HL-60/S4 (cell line): Measurements from ENCODE around the gene HAUS7.

Experiments used
- in situ Hi-C: fragments of 300-500 bp; cut with MboI; formaldehyde crosslinking; loops from 2 replicates; pipeline ENCODE4 v1.14.3; 2022; ENCODE audit warnings: low sequenced_read_pairs

HAUS7 gene

GRCh38 chrX:153457827-153458466 lies 12.4 kb downstream of the HAUS7 start:
- in situ Hi-C loops = no loop called here

- in situ Hi-C loops = no loop called here
Observed at GRCh38 chrX:153457136-153457825, 13.1 kb downstream of the HAUS7 start.

DNA sequence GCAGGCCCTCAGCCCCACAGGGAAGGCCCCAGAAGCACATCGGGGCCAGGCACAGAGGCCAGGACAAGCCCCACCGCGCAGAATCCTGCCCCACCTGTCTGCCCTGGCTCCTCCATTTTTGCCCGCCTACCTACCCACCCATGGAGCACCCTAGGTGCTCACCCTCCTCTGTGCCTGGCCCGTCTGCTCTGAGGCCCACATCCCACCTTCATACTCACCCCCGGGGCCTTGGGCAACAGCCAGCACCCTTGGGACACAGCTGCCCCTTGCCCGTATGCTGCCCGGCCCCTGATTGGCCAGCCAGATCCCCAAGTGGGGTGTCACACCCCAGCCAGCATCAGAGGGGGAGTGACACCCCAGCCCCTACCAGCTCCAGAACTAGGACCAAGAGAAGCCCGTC lies 13.7 kb downstream of the HAUS7 start:
- in situ Hi-C loops = no loop called here

DNA sequence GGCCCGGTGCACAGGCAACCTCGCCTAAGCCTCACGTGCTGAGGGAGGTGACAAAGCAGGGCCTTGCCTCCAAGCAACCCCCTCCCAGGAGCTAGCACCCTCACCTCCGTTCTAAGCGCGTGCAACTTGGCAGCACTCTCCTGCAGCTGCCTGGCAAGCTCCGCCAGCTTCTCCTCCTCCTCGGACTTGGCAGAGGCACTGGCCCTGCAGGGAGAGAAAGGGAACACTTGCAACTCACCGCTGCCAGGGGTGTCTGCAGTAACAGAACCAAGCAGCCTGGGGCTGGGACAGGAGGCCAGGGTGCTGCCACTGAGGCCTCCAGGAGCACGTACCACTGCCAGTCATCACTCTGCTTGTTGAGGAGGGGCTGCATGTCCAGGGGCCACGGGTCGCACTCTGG lies 14.2 kb downstream of the HAUS7 start:
- in situ Hi-C loops = no loop called here

DNA sequence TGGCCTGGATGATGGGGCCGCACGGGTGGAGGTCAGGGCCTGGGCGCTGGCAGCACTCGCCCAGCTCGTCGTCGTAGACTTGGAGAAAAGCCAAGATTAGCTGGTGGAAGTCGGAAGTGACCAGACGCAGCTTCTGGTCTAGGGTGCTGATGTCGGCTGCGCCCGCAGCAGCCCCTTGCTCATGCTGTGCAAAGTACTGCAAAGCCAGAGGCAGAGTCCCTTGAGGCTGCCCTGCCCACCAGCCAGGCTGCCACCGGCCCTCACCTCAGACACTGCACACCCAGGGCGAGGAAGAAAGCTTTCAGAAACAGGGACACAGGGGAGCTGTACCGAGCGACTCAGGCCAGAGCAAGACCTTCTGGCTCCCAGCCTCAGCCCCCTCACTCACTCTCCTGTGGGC lies 14.8 kb downstream of the HAUS7 start:
- in situ Hi-C loops = no loop called here

DNA sequence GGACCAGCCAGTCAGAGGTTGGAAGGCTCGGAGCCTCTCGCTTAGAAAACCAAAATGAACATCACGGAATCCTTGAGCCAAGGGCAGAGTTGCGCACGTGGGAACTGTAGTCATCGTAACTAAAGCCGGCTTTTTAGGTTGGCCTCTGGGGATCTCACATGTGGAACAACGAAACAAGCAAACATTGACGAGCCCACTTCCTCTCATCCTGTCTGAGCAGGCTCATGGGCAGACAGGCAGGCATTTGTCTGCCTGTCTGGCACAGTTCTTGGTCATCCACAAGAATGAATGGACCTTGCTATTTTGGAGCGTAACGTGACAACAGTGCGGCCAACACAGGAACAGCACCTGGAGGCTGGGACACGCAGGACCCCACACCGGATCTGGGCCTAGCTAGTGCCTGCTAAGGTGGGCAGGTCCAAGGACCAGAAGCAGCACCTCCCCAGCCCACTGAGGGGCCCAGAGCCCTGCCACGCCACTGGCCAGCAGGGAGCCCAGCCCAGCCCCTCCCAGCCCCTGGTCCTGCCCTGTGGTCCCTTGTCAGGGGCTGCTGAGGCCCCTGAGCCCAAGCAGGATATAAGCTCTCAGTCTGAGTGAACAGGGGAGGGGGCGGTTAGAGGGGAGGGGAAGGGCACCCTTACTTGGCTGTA lies 15.3 kb downstream of the HAUS7 start:
- in situ Hi-C loops = no loop called here

GRCh38 chrX:153450949-153451277 lies 19.5 kb downstream of the HAUS7 start:
- in situ Hi-C loops = no loop called here

- in situ Hi-C loops = no loop called here
Observed at GRCh38 chrX:153450114-153450948, 20.0 kb downstream of the HAUS7 start.

GRCh38 chrX:153449368-153450113 lies 20.8 kb downstream of the HAUS7 start:
- in situ Hi-C loops = no loop called here

- in situ Hi-C loops = no loop called here
Observed at GRCh38 chrX:153448556-153449367, 21.6 kb downstream of the HAUS7 start.

GRCh38 chrX:153447581-153447960 lies 22.8 kb downstream of the HAUS7 start:
- in situ Hi-C loops = no loop called here

GRCh38 chrX:153446950-153447580 lies 23.3 kb downstream of the HAUS7 start:
- in situ Hi-C loops = no loop called here

DNA sequence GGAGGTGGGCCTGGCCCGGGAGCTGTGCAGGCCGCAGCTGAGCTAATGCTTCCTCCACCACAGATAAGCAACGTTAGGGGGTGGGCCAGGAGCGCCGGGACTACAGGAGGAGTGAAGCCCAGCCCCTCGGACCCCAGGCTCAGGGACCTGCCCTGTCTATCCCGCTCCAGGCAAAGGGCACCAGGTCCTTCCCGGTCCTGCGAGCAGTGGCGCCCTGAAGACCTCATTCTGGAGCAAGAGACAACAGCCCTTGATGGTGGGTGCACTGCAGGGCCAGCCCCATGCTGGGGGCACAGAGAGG lies 23.8 kb downstream of the HAUS7 start:
- in situ Hi-C loops = no loop called here

GRCh38 chrX:153445856-153446635 lies 24.3 kb downstream of the HAUS7 start, which contains the start of gene TREX2:
TREX2 (minus strand) TSS chrX:153446056; CDS start chrX:153445430, 626 bp downstream.
- in situ Hi-C loops = no loop called here

- in situ Hi-C loops = no loop called here
Observed at GRCh38 chrX:153445106-153445855, 25.1 kb downstream of the HAUS7 start.

- in situ Hi-C loops = no loop called here
Observed at GRCh38 chrX:153444333-153445011, 25.9 kb downstream of the HAUS7 start.

DNA sequence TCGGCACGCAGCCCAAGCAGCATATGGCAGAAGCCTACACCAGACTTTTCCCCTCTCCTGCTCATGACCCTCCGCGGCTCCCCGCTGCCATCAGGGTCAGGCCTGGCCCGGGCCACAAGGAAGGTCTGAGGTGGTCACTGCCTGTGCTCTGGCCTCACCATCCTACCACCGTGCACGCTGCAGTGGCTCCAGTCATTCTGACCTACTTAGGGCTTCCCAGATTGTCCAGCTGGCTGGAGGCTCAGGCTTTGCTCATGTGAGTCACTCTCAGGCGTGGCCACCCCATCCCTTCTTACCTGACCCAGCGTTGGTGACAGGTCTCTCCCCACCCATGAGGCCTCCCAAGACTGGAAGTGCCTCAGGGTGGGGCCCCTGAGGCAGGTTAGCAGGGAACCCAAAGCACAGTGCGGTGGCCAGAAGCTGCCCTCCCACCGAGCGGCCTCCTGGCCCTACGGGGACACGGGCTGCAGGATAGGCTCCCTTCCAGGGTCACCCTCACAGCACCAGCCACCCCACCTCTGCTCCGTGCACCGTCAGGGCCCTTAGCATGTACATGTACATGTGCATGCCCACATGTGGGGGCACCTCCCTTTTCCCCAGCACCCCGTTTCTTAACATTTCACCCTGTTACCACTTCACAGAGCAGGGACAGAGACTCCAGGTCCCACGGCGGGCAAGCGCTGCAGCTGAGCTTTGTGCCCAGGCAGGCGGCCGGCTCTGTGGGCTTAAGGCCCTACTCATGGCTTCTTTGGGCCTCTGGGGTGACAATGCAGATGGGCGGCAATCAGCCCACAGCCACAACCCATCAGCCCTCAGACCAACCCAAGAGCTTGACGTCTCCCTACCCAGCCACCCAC lies 26.7 kb downstream of the HAUS7 start:
- in situ Hi-C loops = no loop called here
